AG04450 (cell line): ENCODE data around the gene ASNSD1. TPM values are rescaled to one million over a fixed set of nuclear protein-coding genes. Genes with fewer than 3 reads are reported as not detected.
A peak's percentile ranks its signal among the peaks of the same experiment; 100 is the strongest.

ENCODE experiments used
- CTCF ChIA-PET: fragments of 300-600, 350-600 bp; formaldehyde crosslinking; extraction: SDS; loops from one replicate; lab custom pipeline; 2022; ENCODE audit warnings: antibody characterized with exemption, inconsistent platforms; lab: Charles Lee
- POLR2A ChIA-PET: fragments of 350-600 bp; formaldehyde crosslinking; extraction: SDS; loops from one replicate; lab custom pipeline; 2021; ENCODE audit warnings: antibody characterized with exemption, inconsistent platforms; lab: Yijun Ruan, JAX
- DNase-seq: peaks from one replicate; pipeline ENCODE4 v3.0.0-alpha.2; 2011; ENCODE audit warnings: low read depth, low spot score
- H3K27ac ChIP-seq: one replicate; pipeline ENCODE4 v1.5.1; 2012; ENCODE audit warnings: low read depth, low read length, control low read depth
- H3K27me3 ChIP-seq: one replicate; pipeline ENCODE4 v1.6.0; 2012; ENCODE audit warnings: low read length; ENCODE audit not compliant: control insufficient read depth, insufficient read depth
- H3K4me3 ChIP-seq: 2 replicates; pipeline ENCODE4 v1.5.1; 2011; ENCODE audit warnings: mild to moderate bottlenecking, low read depth, low read length, control low read depth
- H3K9me3 ChIP-seq: 2 replicates; pipeline ENCODE4 v1.5.1; 2012; ENCODE audit warnings: low read length; ENCODE audit not compliant: control insufficient read depth, insufficient read depth
- polyA plus RNA-seq: library from polyadenylated mRNA; depleted of rRNA; stranded (reverse); fragments of >200 nt; gene quantifications from 2 replicates; pipeline ENCODE4 v1.2.3, GENCODE V29; 2011
- TF ChIP-seq, protein P1 (sequence below): IDR thresholded peaks from 2 replicates; pipeline ENCODE4 v1.5.1; 2011; ENCODE audit warnings: low read depth, low read length, control low read depth, inconsistent platforms

Gene ASNSD1
- polyA plus RNA-seq, 1 experiment: 50.1 TPM

DNA sequence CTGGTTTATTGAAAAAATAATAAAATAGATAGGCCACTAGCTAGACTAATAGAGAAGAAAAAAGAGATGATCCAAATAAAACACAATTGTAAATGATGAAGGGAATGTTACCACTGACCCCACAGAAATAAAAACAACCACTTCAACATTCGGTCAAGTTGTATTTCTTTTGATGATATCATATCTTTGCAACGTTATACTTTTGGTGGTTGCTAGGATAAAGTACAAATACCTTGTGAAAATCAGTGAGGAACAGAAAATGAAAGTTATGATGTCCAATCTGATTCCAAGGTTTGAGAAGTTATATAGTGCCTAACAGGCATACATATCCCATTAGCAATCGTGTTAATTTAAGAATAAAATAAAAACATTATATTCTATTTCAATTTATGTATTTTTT is 6.6 kb upstream of the ASNSD1 start:
- no peaks in the 10 kb centered on the region for H3K27me3 ChIP-seq
- peaks cover 8% of the 10 kb centered on the region for H3K9me3 ChIP-seq
- CTCF ChIA-PET: no interaction called here
- TF ChIP-seq, protein P1, sequence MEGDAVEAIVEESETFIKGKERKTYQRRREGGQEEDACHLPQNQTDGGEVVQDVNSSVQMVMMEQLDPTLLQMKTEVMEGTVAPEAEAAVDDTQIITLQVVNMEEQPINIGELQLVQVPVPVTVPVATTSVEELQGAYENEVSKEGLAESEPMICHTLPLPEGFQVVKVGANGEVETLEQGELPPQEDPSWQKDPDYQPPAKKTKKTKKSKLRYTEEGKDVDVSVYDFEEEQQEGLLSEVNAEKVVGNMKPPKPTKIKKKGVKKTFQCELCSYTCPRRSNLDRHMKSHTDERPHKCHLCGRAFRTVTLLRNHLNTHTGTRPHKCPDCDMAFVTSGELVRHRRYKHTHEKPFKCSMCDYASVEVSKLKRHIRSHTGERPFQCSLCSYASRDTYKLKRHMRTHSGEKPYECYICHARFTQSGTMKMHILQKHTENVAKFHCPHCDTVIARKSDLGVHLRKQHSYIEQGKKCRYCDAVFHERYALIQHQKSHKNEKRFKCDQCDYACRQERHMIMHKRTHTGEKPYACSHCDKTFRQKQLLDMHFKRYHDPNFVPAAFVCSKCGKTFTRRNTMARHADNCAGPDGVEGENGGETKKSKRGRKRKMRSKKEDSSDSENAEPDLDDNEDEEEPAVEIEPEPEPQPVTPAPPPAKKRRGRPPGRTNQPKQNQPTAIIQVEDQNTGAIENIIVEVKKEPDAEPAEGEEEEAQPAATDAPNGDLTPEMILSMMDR: no peak
- H3K27ac ChIP-seq: no peak overlapping the region
- POLR2A ChIA-PET: no interaction called here
- H3K4me3 ChIP-seq: no peak overlapping the region
- no peak for DNase-seq

DNA sequence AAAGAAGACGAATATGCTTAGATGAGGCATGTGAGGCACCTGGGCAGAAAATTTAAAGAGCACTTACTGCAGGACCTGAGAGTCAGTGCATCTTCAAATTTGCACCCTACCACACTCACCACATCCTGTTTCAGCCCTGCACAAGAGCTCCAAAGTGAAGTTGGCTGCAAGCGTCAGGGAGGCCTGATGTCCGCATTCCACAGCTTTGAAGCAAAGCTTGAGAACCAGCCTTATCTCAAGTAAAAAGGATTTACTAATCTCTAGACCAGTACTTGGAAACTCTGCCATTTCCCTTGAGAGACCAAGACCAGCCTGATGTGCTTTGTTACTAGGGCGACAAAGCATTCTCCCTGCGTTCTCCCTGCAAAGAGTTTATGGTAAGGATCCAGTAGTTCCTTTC is 3.4 kb upstream of the ASNSD1 start:
- Histone ChIP-seq H3K4me3 (no peak overlapping the region), H3K9me3 (peaks cover 10% of the 10 kb centered on the region), H3K27me3 (no peaks in the 10 kb centered on the region), H3K27ac (no peak overlapping the region)
- TF ChIP-seq, protein P1: no peak
- ChIA-PET CTCF (interaction anchor here (4.5 kb wide), 1 partner anchor 43 kb away, joined by 56 read pairs; no protein-coding TSS in a partner anchor), POLR2A (no interaction called here)
- DNase-seq: no peak

DNA sequence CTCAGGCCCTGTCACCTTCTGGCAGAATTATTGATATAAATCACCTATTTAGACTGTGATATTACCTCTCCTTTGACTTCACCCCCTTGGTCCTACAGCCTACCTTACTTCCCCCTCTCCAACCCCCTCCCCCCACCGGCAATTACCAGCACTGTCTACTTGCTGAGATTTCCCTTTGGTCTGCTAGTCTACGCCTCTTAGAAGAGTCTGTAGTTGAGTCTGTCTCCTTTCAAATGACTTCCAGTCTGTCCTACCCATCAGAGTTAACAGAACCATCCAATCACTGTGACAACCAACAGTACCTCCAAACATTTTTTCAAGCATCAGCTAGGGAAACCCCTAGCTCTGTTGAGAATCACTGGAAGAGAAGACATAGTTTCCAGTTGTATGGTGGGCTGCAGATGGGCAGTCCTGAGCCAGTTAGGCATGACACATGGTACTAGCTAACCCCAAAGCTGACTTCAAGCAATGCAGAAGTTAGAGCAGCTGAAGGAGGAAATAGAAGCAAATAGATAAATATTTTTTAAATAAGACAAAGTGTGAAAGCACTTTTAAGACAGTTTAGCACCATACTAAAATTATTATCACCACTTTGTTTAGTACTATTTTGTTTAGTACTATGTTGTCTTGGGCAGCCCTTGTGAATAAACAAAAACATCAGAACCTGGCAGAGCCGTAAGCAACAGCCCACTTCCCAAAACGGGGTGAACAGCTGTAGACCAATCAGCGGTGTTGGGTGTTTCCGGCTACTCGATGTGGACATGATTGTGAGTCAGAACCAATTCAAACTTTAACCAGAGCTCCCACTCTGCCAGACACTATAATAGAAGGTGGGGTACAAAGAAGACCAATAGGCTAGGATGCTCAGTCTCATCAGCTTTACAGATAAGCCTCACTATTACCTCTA is 2.7 kb upstream of the ASNSD1 start:
- ChIA-PET POLR2A (interaction anchor here (0.6 kb wide), 1 partner anchor 178 kb away, joined by 4 read pairs; no protein-coding TSS in a partner anchor), CTCF (interaction anchor here (1.0 to 4.5 kb wide), 7 partner anchors 35 to 413 kb away, joined by 3 to 56 read pairs (median 4); partner anchors contain the start of gene OSGEPL1)
- no peak overlapping the region for H3K4me3 ChIP-seq
- peaks cover 3% of the 10 kb centered on the region; the same call in 1 of the 2 replicates for H3K9me3 ChIP-seq
- peak overlapping the region; percentile 39 for H3K27ac ChIP-seq
- no peaks in the 10 kb centered on the region for H3K27me3 ChIP-seq
- TF ChIP-seq, protein P1: no peak
- no peak for DNase-seq

DNA sequence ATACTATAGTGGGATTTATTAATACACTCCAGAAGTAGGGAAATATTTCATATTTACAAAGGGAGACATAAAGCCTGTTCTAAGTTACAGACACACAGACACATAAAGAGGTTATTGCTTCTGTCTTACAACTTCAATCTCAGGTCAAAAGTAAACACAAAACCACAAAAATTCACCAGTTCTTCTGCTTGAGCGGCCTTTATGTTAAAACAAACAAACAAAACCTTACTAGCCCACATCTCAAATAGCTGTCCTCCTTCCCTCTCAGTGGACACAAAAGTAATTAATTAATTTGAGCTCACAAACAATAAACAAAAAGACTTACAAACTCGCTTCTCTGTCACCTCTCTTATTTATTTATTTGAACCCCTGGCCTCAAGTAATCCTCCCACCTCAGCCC is 1.5 kb upstream of the ASNSD1 start:
- Histone ChIP-seq H3K4me3 (no peak overlapping the region), H3K9me3 (peaks cover 3% of the 10 kb centered on the region; the same call in 1 of the 2 replicates), H3K27me3 (no peaks in the 10 kb centered on the region), H3K27ac (no peak overlapping the region)
- TF ChIP-seq, protein P1: no peak
- POLR2A ChIA-PET: interaction anchor here (0.6 kb wide), 1 partner anchor 177 kb away, joined by 4 read pairs; no protein-coding TSS in a partner anchor
- CTCF ChIA-PET: interaction anchor here (0.6 to 4.5 kb wide), 11 partner anchors 10 to 412 kb away, joined by 3 to 56 read pairs (median 4); partner anchors contain the start of gene OSGEPL1
- no peak for DNase-seq
